GM12878 (cell line): ENCODE data around the gene ZNF581.

Experiments
- ATF3 ChIP-seq: IDR thresholded peaks from 2 replicates; pipeline ENCODE4 v1.6.1; 2011; ENCODE audit warnings: low read depth, mild to moderate bottlenecking, low read length, moderate library complexity, borderline replicate concordance; ENCODE audit errors: extremely low read depth
- BCL3 ChIP-seq: IDR thresholded peaks from 2 replicates; pipeline ENCODE4 v1.6.1; 2011; ENCODE audit warnings: borderline replicate concordance, low read depth, mild to moderate bottlenecking, moderate library complexity, low read length; ENCODE audit not compliant: insufficient read depth, poor library complexity, severe bottlenecking
- CBFB ChIP-seq: IDR thresholded peaks from 2 replicates; pipeline ENCODE4 v1.6.1; 2016; ENCODE audit warnings: antibody characterized with exemption, low read depth
- CHD2 ChIP-seq: IDR thresholded peaks from 2 replicates; pipeline ENCODE4 v1.6.1; 2011; ENCODE audit warnings: low read depth, low read length, improper control_type of control experiment, borderline replicate concordance
- CTCF ChIP-seq, 3 experiments: IDR thresholded peaks in 2 of 3; conservative IDR thresholded peaks in 1 of 3; 2 replicates each; pipeline ENCODE4 v1.5.1; 2011; ENCODE audit warnings: low read depth in 3 of 3, low read length in 3 of 3, mild to moderate bottlenecking in 3 of 3, control low read depth in 2 of 3, moderate library complexity in 2 of 3, inconsistent platforms in 1 of 3, mixed read lengths in 1 of 3; ENCODE audit not compliant: control insufficient read depth in 2 of 3, insufficient read depth in 1 of 3; ENCODE audit errors: extremely low read depth in 1 of 3
- E2F4 ChIP-seq: IDR thresholded peaks from 2 replicates; pipeline ENCODE4 v1.6.1; 2012; ENCODE audit warnings: low read depth, low read length, improper control_type of control experiment
- NR2F1 ChIP-seq: fragments of 450-650 bp; conservative IDR thresholded peaks from 2 replicates; pipeline ENCODE4 v1.6.1; 2017; ENCODE audit warnings: mild to moderate bottlenecking
- PAX8 ChIP-seq: fragments of 450-650 bp; IDR thresholded peaks from 2 replicates; pipeline ENCODE4 v1.6.1; 2017; ENCODE audit warnings: mild to moderate bottlenecking, moderate library complexity
- POLR2AphosphoS2 ChIP-seq: IDR thresholded peaks from 2 replicates; pipeline ENCODE4 v1.6.1; 2011; ENCODE audit warnings: low read depth, mild to moderate bottlenecking, low read length, improper control_type of control experiment, moderate library complexity
- RAD21 ChIP-seq: IDR thresholded peaks from 2 replicates; pipeline ENCODE4 v1.6.1; 2011; ENCODE audit warnings: mild to moderate bottlenecking, low read depth, low read length, moderate library complexity; ENCODE audit not compliant: insufficient read depth
- TAF1 ChIP-seq: IDR thresholded peaks from 2 replicates; pipeline ENCODE4 v1.6.1; 2011; ENCODE audit warnings: mild to moderate bottlenecking, low read depth, low read length, borderline replicate concordance
- TBL1XR1 ChIP-seq: IDR thresholded peaks from 2 replicates; pipeline ENCODE4 v1.6.1; 2012; ENCODE audit warnings: low read depth, low read length, improper control_type of control experiment
- ZNF274 ChIP-seq: IDR thresholded peaks from one replicate; pipeline ENCODE4 v1.8.0; 2011; ENCODE audit not compliant: insufficient read length, insufficient read depth

GRCh38 chr19:55687281-55688201 is 44.1 kb downstream of the ZNF581 start:
- TF ChIP-seq CTCF (IDR thresholded peaks at IDR 0.05 in 2 of 3, conservative IDR thresholded peaks at IDR 0.05 in 1 of 3; ENCODE audit: control insufficient read depth in 2 of 3, extremely low read depth in 1 of 3, insufficient read depth in 1 of 3, low read depth in 3 of 3, low read length in 3 of 3) (no peak), BCL3 (no peak), TBL1XR1 (no peak), ZNF274 (no peak), POLR2AphosphoS2 (no peak), TAF1 (no peak), E2F4 (no peak), RAD21 (no peak), ATF3 (no peak), NR2F1 (no peak), CBFB (no peak), PAX8 (no peak), CHD2 (no peak)
